SK-N-SH (cell line): Measurements from ENCODE around the gene ZNF559. TPM values are rescaled to one million over a fixed set of nuclear protein-coding genes. Genes with fewer than 3 reads are reported as not detected.
A peak's percentile ranks its signal among the peaks of the same experiment; 100 is the strongest.

Experiments used
- CTCF ChIA-PET: fragments of 300-600, 350-600 bp; formaldehyde crosslinking; extraction: SDS; loops from one replicate; lab custom pipeline; 2021; lab: Yijun Ruan, JAX
- POLR2A ChIA-PET: fragments of 350-600 bp; sonication (Branson Sonifier 250); formaldehyde crosslinking; extraction: SDS; loops from one replicate; lab custom pipeline; 2020; ENCODE audit warnings: antibody characterized with exemption, inconsistent platforms; lab: Yijun Ruan, JAX
- DNase-seq: peaks from one replicate; pipeline ENCODE4 v3.0.0; 2012
- H2AFZ ChIP-seq: fragments of 200-600 bp; sonication (generic); 2 replicates; pipeline ENCODE4 v1.8.1; 2016; ENCODE audit warnings: antibody characterized with exemption, mild to moderate bottlenecking, low read depth
- H3F3A ChIP-seq: fragments of 200-600 bp; sonication (generic); replicated peaks from 2 replicates; pipeline ENCODE3; 2016; ENCODE audit warnings: antibody characterized with exemption, mild to moderate bottlenecking; ENCODE audit not compliant: insufficient read depth
- H3K27ac ChIP-seq, 2 experiments: fragments of 200-500 bp in 1 of 2; fragments of 200-600 bp in 1 of 2; sonication (Bioruptor generic) in 1 of 2; sonication (generic), shearing (Covaris generic) in 1 of 2; 2 replicates each; pipeline versions ENCODE4 v1.5.1 to v1.6.1; 2014 to 2016; ENCODE audit warnings: low read depth in 2 of 2, inconsistent platforms in 1 of 2, low read length in 1 of 2, mild to moderate bottlenecking in 1 of 2, mixed read lengths in 1 of 2
- H3K27me3 ChIP-seq: fragments of 200-600 bp; sonication (generic), shearing (Covaris generic); 2 replicates; pipeline ENCODE4 v1.6.1; 2016; ENCODE audit warnings: mixed run types; ENCODE audit not compliant: insufficient read depth
- H3K36me3 ChIP-seq, 2 experiments: fragments of 200-500 bp in 1 of 2; fragments of 200-600 bp in 1 of 2; sonication (Bioruptor generic) in 1 of 2; sonication (generic) in 1 of 2; replicated peaks in 1 of 2; 2 replicates each; pipeline versions ENCODE3 to v1.5.1; 2014 to 2016; ENCODE audit warnings: low read length in 1 of 2, mild to moderate bottlenecking in 1 of 2; ENCODE audit not compliant: insufficient read depth in 2 of 2, control insufficient read depth in 1 of 2
- H3K4me1 ChIP-seq, 2 experiments: fragments of 200-500 bp in 1 of 2; fragments of 200-600 bp in 1 of 2; sonication (Bioruptor generic) in 1 of 2; sonication (generic), shearing (Covaris generic) in 1 of 2; 2 replicates each; pipeline versions ENCODE4 v1.5.1 to v1.6.1; 2014 to 2016; ENCODE audit warnings: low read depth in 1 of 2, low read length in 1 of 2, mixed run types in 1 of 2; ENCODE audit not compliant: insufficient read depth in 2 of 2, control insufficient read depth in 1 of 2
- H3K4me2 ChIP-seq: fragments of 200-600 bp; sonication (generic), shearing (Covaris generic); 2 replicates; pipeline ENCODE4 v1.6.1; 2017; ENCODE audit warnings: mixed run types
- H3K4me3 ChIP-seq, 2 experiments: fragments of 200-500 bp in 1 of 2; fragments of 200-600 bp in 1 of 2; sonication (Bioruptor generic) in 1 of 2; sonication (generic), shearing (Covaris generic) in 1 of 2; 2 replicates each; pipeline versions ENCODE4 v1.5.1 to v1.8.1; 2014 to 2016; ENCODE audit warnings: low read depth in 2 of 2, inconsistent platforms in 1 of 2, low read length in 1 of 2, mild to moderate bottlenecking in 1 of 2, mixed read lengths in 1 of 2, moderate library complexity in 1 of 2
- H3K79me2 ChIP-seq: fragments of 200-600 bp; sonication (generic); 2 replicates; pipeline ENCODE4 v1.8.1; 2017; ENCODE audit warnings: mild to moderate bottlenecking; ENCODE audit not compliant: insufficient read depth
- H3K9ac ChIP-seq: fragments of 200-600 bp; sonication (generic); 2 replicates; pipeline ENCODE4 v1.6.1; 2017; ENCODE audit warnings: mixed run types
- H3K9me2 ChIP-seq: fragments of 200-600 bp; sonication (generic); 2 replicates; pipeline ENCODE4 v1.6.1; 2017; ENCODE audit warnings: mixed run types
- H3K9me3 ChIP-seq: fragments of 200-600 bp; sonication (generic); 2 replicates; pipeline ENCODE4 v1.6.1; 2017; ENCODE audit warnings: mixed run types, mild to moderate bottlenecking, moderate library complexity
- H4K20me1 ChIP-seq: fragments of 200-600 bp; sonication (generic); 2 replicates; pipeline ENCODE4 v1.6.1; 2017; ENCODE audit warnings: mild to moderate bottlenecking, mixed run types; ENCODE audit not compliant: insufficient read depth
- CHD2 ChIP-seq: fragments of 150-350 bp; IDR thresholded peaks from 2 replicates; pipeline ENCODE4 v1.6.1; 2018; ENCODE audit warnings: low read length; ENCODE audit not compliant: partially characterized antibody
- ELF1 ChIP-seq: IDR thresholded peaks from 2 replicates; pipeline ENCODE4 v1.4.0; 2012
- EP300 ChIP-seq, 2 experiments: IDR thresholded peaks; 2 replicates each; pipeline versions ENCODE4 v1.4.0 to v1.6.1; 2012; ENCODE audit warnings: borderline replicate concordance in 1 of 2, low read depth in 1 of 2, low read length in 1 of 2
- GABPA ChIP-seq: IDR thresholded peaks from 2 replicates; pipeline ENCODE4 v1.4.0; 2012; ENCODE audit warnings: low read depth, mild to moderate bottlenecking
- GATA2 ChIP-seq: sonication (generic); formaldehyde crosslinking; IDR thresholded peaks from 2 replicates; pipeline ENCODE4 v1.5.0; 2020; ENCODE audit warnings: mild to moderate bottlenecking, missing genetic modification reagents
- JUND ChIP-seq: IDR thresholded peaks from 2 replicates; pipeline ENCODE4 v1.4.0; 2012
- MXI1 ChIP-seq: IDR thresholded peaks from 2 replicates; pipeline ENCODE4 v1.6.1; 2012; ENCODE audit warnings: mild to moderate bottlenecking, low read depth, low read length, improper control_type of control experiment
- NFIC ChIP-seq: IDR thresholded peaks from 2 replicates; pipeline ENCODE4 v1.4.0; 2012; ENCODE audit warnings: borderline replicate concordance
- POLR2AphosphoS5 ChIP-seq: IDR thresholded peaks from 2 replicates; pipeline ENCODE4 v1.6.1; 2012; ENCODE audit warnings: low read depth, low read length
- RAD21 ChIP-seq: IDR thresholded peaks from 2 replicates; pipeline ENCODE4 v1.6.1; 2012; ENCODE audit warnings: mild to moderate bottlenecking, low read length
- RCOR1 ChIP-seq: fragments of 150-350 bp; IDR thresholded peaks from 2 replicates; pipeline ENCODE4 v1.6.1; 2017; ENCODE audit warnings: antibody characterized with exemption, low read length
- RFX5 ChIP-seq: IDR thresholded peaks from 2 replicates; pipeline ENCODE4 v1.6.1; 2012; ENCODE audit warnings: mild to moderate bottlenecking, improper control_type of control experiment, low read length
- SIN3A ChIP-seq: IDR thresholded peaks from 2 replicates; pipeline ENCODE4 v1.6.1; 2012; ENCODE audit warnings: low read depth, mild to moderate bottlenecking, low read length, moderate library complexity, borderline replicate concordance
- YY1 ChIP-seq: IDR thresholded peaks from 2 replicates; pipeline ENCODE4 v1.4.0; 2012; ENCODE audit warnings: low read depth, mild to moderate bottlenecking
- WGBS: methylation state at CpG from one replicate; pipeline ENCODE4 v1.1.6; 2017; ENCODE audit warnings: low lambda C conversion rate; 5-methylcytosine and 5-hydroxymethylcytosine counted together
- polyA plus RNA-seq, 3 experiments: library from polyadenylated mRNA; depleted of rRNA; stranded (reverse); fragments of >200 nt; gene quantifications; 2 replicates each; pipeline ENCODE4 v1.2.3, GENCODE V29; 2012
- TF ChIP-seq, protein P1 (sequence below): IDR thresholded peaks from 2 replicates; pipeline ENCODE4; 2012
- TF ChIP-seq, protein P2 (sequence below): IDR thresholded peaks from 2 replicates; pipeline ENCODE4 v1.6.1; 2012; ENCODE audit warnings: mild to moderate bottlenecking, low read depth, low read length, moderate library complexity
- TF ChIP-seq, protein P3 (sequence below): IDR thresholded peaks from 2 replicates; pipeline ENCODE4 v1.4.0; 2012; ENCODE audit warnings: low read depth
- TF ChIP-seq, protein P4 (sequence below): IDR thresholded peaks from 2 replicates; pipeline ENCODE4 v1.4.0; 2012; ENCODE audit warnings: low read depth, borderline replicate concordance
- TF ChIP-seq, protein P5 (sequence below): IDR thresholded peaks from 2 replicates; pipeline ENCODE4 v1.4.0; 2012; ENCODE audit warnings: low read depth, borderline replicate concordance
- TF ChIP-seq, protein P6 (sequence below): fragments of 200-600 bp; sonication (generic); IDR thresholded peaks from 2 replicates; pipeline ENCODE4 v1.6.1; 2017; ENCODE audit warnings: antibody characterized with exemption, mild to moderate bottlenecking, moderate library complexity
- TF ChIP-seq, protein P7 (sequence below): fragments of 150-350 bp; IDR thresholded peaks from 2 replicates; pipeline ENCODE4 v1.6.1; 2016; ENCODE audit warnings: mild to moderate bottlenecking, low read depth, low read length

Gene ZNF559
- polyA plus RNA-seq, 1 of the 3 experiments (the other 2 are of a cell fraction): 10.4 TPM

DNA sequence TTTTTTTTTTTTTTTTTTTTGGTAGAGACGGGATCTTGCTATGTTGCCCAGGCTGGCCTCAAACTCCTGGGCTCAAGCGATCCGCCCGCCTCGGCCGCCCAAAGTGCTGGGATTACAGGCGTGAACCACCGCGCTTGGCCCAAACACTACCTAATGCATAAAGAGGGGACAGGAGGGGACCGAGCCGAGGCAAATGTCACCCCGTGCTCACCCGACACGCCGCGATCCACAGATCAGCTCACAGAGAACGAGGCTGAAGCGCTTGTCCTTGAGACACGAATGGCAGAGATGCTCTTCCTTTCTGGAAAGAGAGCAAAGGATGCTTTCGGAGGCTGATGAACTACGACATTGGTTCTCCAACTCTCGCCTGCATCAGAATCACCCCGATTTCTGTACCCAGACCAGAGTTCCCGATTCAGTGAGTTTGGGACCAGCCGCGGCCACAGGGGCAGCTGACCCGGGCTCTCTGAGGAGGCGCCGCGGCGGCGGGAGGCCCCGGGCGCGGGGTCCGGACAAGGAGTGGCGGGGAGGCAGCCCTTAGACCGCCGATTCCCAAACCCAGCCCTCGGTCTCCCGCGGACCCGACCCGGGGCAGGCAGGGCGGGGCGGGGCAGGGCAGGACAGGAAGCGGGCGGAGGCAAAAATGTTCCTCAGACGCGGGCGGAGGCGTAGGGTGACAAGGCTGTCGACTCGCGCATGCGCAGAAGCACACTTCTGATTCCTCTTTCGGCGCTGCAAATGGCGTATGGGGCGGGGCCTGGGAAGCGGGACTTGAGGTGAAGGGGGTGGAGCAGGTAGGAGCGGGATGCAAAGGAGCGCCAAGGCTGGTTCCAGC lies 14.6 kb upstream of the ZNF559 start, which contains the start of gene ZNF699:
Gene ZNF699, minus strand, starts transcription at position 700 of the 835 bp plus-strand sequence. CDS start 4,719 bp downstream, outside the sequence.
- H3K9me2 ChIP-seq: no peaks in the 10 kb centered on the region
- H3K27ac ChIP-seq: peak within 1 kb of the TSS; percentile 87 to 94
- peaks cover 16% of the 10 kb centered on the region for H3F3A ChIP-seq
- no peaks in the 10 kb centered on the region for H3K9me3 ChIP-seq
- H3K9ac ChIP-seq: peak within 1 kb of the TSS; percentile 87
- peaks cover 0 to 12% of the 10 kb centered on the region in 2 experiments for H3K36me3 ChIP-seq
- H3K27me3 ChIP-seq: no peaks in the 10 kb centered on the region
- H3K79me2 ChIP-seq: peaks cover 39% of the 10 kb centered on the region
- peak within 1 kb of the TSS; percentile 80 for H3K4me2 ChIP-seq
- peak; percentile 95 for DNase-seq
- under 1% methylated on average over 23 of the region's 63 CpGs for WGBS
- H4K20me1 ChIP-seq: no peaks in the 10 kb centered on the region
- H3K4me3 ChIP-seq: peak within 1 kb of the TSS; percentile 79 to 97
- peaks cover 0 to 4% of the 10 kb centered on the region in 2 experiments; a peak in 2 of 4 replicates for H3K4me1 ChIP-seq
- peak within 1 kb of the TSS; percentile 99 for H2AFZ ChIP-seq
- ChIA-PET CTCF (interaction anchor here (1.1 to 2.2 kb wide), 3 partner anchors 13 to 104 kb away, joined by 4 to 6 read pairs (median 5); partner anchors contain the start of gene ZNF559), POLR2A (interaction anchor here (1.4 kb wide), 1 partner anchor 14 kb away, joined by 5 read pairs; no protein-coding TSS in a partner anchor)
- TF ChIP-seq, protein P1, sequence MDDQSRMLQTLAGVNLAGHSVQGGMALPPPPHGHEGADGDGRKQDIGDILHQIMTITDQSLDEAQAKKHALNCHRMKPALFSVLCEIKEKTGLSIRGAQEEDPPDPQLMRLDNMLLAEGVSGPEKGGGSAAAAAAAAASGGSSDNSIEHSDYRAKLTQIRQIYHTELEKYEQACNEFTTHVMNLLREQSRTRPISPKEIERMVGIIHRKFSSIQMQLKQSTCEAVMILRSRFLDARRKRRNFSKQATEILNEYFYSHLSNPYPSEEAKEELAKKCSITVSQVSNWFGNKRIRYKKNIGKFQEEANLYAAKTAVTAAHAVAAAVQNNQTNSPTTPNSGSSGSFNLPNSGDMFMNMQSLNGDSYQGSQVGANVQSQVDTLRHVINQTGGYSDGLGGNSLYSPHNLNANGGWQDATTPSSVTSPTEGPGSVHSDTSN: 0 out of 2 replicates have a peak, but pooled peaks have one; percentile 2
- TF ChIP-seq, protein P2, sequence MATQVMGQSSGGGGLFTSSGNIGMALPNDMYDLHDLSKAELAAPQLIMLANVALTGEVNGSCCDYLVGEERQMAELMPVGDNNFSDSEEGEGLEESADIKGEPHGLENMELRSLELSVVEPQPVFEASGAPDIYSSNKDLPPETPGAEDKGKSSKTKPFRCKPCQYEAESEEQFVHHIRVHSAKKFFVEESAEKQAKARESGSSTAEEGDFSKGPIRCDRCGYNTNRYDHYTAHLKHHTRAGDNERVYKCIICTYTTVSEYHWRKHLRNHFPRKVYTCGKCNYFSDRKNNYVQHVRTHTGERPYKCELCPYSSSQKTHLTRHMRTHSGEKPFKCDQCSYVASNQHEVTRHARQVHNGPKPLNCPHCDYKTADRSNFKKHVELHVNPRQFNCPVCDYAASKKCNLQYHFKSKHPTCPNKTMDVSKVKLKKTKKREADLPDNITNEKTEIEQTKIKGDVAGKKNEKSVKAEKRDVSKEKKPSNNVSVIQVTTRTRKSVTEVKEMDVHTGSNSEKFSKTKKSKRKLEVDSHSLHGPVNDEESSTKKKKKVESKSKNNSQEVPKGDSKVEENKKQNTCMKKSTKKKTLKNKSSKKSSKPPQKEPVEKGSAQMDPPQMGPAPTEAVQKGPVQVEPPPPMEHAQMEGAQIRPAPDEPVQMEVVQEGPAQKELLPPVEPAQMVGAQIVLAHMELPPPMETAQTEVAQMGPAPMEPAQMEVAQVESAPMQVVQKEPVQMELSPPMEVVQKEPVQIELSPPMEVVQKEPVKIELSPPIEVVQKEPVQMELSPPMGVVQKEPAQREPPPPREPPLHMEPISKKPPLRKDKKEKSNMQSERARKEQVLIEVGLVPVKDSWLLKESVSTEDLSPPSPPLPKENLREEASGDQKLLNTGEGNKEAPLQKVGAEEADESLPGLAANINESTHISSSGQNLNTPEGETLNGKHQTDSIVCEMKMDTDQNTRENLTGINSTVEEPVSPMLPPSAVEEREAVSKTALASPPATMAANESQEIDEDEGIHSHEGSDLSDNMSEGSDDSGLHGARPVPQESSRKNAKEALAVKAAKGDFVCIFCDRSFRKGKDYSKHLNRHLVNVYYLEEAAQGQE: no peak
- TF ChIP-seq, protein P3, sequence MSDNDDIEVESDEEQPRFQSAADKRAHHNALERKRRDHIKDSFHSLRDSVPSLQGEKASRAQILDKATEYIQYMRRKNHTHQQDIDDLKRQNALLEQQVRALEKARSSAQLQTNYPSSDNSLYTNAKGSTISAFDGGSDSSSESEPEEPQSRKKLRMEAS: no peak
- TF ChIP-seq, protein P4, sequence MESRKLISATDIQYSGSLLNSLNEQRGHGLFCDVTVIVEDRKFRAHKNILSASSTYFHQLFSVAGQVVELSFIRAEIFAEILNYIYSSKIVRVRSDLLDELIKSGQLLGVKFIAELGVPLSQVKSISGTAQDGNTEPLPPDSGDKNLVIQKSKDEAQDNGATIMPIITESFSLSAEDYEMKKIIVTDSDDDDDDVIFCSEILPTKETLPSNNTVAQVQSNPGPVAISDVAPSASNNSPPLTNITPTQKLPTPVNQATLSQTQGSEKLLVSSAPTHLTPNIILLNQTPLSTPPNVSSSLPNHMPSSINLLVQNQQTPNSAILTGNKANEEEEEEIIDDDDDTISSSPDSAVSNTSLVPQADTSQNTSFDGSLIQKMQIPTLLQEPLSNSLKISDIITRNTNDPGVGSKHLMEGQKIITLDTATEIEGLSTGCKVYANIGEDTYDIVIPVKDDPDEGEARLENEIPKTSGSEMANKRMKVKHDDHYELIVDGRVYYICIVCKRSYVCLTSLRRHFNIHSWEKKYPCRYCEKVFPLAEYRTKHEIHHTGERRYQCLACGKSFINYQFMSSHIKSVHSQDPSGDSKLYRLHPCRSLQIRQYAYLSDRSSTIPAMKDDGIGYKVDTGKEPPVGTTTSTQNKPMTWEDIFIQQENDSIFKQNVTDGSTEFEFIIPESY: no peak
- TF ChIP-seq RCOR1 (0 out of 2 replicates have a peak, but pooled peaks have one; percentile 15), MXI1 (peak; percentile 45), RFX5 (no peak), SIN3A (0 out of 2 replicates have a peak, but pooled peaks have one; percentile 64), NFIC (no peak), GATA2 (CRISPR knock-in tag) (no peak), CHD2 (no peak), POLR2AphosphoS5 (peak; percentile 49), YY1 (peak; percentile 69; the same call in 1 of the 2 replicates), JUND (no peak), GABPA (no peak), RAD21 (no peak), ELF1 (no peak), EP300 (IDR thresholded peaks at IDR 0.05; ENCODE audit: borderline replicate concordance in 1 of 2, low read depth in 1 of 2, low read length in 1 of 2) (no peak)
- TF ChIP-seq, protein P5, sequence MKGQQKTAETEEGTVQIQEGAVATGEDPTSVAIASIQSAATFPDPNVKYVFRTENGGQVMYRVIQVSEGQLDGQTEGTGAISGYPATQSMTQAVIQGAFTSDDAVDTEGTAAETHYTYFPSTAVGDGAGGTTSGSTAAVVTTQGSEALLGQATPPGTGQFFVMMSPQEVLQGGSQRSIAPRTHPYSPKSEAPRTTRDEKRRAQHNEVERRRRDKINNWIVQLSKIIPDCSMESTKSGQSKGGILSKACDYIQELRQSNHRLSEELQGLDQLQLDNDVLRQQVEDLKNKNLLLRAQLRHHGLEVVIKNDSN: no peak
- TF ChIP-seq, protein P6, sequence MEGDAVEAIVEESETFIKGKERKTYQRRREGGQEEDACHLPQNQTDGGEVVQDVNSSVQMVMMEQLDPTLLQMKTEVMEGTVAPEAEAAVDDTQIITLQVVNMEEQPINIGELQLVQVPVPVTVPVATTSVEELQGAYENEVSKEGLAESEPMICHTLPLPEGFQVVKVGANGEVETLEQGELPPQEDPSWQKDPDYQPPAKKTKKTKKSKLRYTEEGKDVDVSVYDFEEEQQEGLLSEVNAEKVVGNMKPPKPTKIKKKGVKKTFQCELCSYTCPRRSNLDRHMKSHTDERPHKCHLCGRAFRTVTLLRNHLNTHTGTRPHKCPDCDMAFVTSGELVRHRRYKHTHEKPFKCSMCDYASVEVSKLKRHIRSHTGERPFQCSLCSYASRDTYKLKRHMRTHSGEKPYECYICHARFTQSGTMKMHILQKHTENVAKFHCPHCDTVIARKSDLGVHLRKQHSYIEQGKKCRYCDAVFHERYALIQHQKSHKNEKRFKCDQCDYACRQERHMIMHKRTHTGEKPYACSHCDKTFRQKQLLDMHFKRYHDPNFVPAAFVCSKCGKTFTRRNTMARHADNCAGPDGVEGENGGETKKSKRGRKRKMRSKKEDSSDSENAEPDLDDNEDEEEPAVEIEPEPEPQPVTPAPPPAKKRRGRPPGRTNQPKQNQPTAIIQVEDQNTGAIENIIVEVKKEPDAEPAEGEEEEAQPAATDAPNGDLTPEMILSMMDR: no peak
- TF ChIP-seq, protein P7, sequence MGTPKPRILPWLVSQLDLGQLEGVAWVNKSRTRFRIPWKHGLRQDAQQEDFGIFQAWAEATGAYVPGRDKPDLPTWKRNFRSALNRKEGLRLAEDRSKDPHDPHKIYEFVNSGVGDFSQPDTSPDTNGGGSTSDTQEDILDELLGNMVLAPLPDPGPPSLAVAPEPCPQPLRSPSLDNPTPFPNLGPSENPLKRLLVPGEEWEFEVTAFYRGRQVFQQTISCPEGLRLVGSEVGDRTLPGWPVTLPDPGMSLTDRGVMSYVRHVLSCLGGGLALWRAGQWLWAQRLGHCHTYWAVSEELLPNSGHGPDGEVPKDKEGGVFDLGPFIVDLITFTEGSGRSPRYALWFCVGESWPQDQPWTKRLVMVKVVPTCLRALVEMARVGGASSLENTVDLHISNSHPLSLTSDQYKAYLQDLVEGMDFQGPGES: no peak
